H1 (cell line): ENCODE results near the gene COQ8B. TPM values are rescaled to one million over a fixed set of nuclear protein-coding genes. Genes with fewer than 3 reads are reported as not detected.

Experiments used
- CTCF ChIA-PET: fragments of 300-600 bp; sonication (Branson Sonifier 250); formaldehyde crosslinking; loops from one replicate; lab custom pipeline; 2021; ENCODE audit not compliant: partially characterized antibody; lab: Charles Lee
- POLR2A ChIA-PET: fragments of 300-600 bp; sonication (Branson Sonifier 250); formaldehyde crosslinking; loops from one replicate; lab custom pipeline; 2021; ENCODE audit warnings: inconsistent platforms; ENCODE audit not compliant: partially characterized antibody; lab: Charles Lee
- DNase-seq, 2 experiments: peaks; one replicate each; pipeline versions ENCODE4 v3.0.0 to v3.0.0-alpha.2; 2010 to 2022; ENCODE audit warnings: low spot score in 2 of 2, low read depth in 1 of 2, mixed read lengths in 1 of 2
- FAIRE-seq: peaks from 2 replicates; lab custom pipeline; 2011; peaks lifted over from hg19 to GRCh38; lab: Jason Lieb, UNC
- H2AFZ ChIP-seq: 2 replicates; pipeline ENCODE4 v1.8.1; 2012; ENCODE audit warnings: low read length, inconsistent platforms
- H2AK5ac ChIP-seq: 2 replicates; pipeline ENCODE4 v1.6.1; 2013; ENCODE audit warnings: low read depth, low read length
- H2BK120ac ChIP-seq: replicated peaks from 2 replicates; pipeline ENCODE3; 2013; ENCODE audit warnings: low read depth, low read length, inconsistent platforms
- H2BK12ac ChIP-seq: 2 replicates; pipeline ENCODE4 v1.6.1; 2013; ENCODE audit warnings: low read depth, low read length
- H2BK15ac ChIP-seq: 2 replicates; pipeline ENCODE4 v1.6.1; 2013; ENCODE audit warnings: low read length
- H2BK20ac ChIP-seq: 2 replicates; pipeline ENCODE4 v1.6.1; 2013; ENCODE audit warnings: low read length
- H2BK5ac ChIP-seq: 2 replicates; pipeline ENCODE4 v1.6.1; 2013; ENCODE audit warnings: low read depth, low read length
- H3K14ac ChIP-seq: 2 replicates; pipeline ENCODE4 v1.6.1; 2013; ENCODE audit warnings: inconsistent platforms; ENCODE audit not compliant: insufficient read length
- H3K18ac ChIP-seq: 2 replicates; pipeline ENCODE4 v1.6.1; 2013; ENCODE audit warnings: low read length; ENCODE audit errors: extremely low read depth
- H3K23ac ChIP-seq: 2 replicates; pipeline ENCODE4 v1.6.1; 2013; ENCODE audit warnings: inconsistent platforms; ENCODE audit not compliant: insufficient read length
- H3K23me2 ChIP-seq: 2 replicates; pipeline ENCODE4 v1.6.1; 2013; ENCODE audit warnings: low read depth, low read length
- H3K27ac ChIP-seq: 2 replicates; pipeline ENCODE4 v1.6.1; 2011; ENCODE audit warnings: low read depth, low read length, inconsistent platforms
- H3K27me3 ChIP-seq, 4 experiments: replicated peaks in 1 of 4; 1 replicate in 1 of 4; 2 replicates in 3 of 4; pipeline versions ENCODE4 v1.6.1 to v1.8.1; 2011 to 2013; ENCODE audit warnings: low read length in 3 of 4, mild to moderate bottlenecking in 3 of 4, inconsistent platforms in 2 of 4, mixed read lengths in 2 of 4, moderate library complexity in 1 of 4; ENCODE audit not compliant: control insufficient read depth in 3 of 4, insufficient read depth in 3 of 4; ENCODE audit errors: extremely low read depth in 1 of 4
- H3K36me3 ChIP-seq, 4 experiments: 2 replicates each; pipeline versions ENCODE4 v1.6.1 to v1.8.1; 2011 to 2013; ENCODE audit warnings: mild to moderate bottlenecking in 4 of 4, low read length in 3 of 4, moderate library complexity in 2 of 4, control low read depth in 1 of 4, inconsistent platforms in 1 of 4; ENCODE audit not compliant: insufficient read depth in 4 of 4, control insufficient read depth in 2 of 4
- H3K4ac ChIP-seq: replicated peaks from 2 replicates; pipeline ENCODE3; 2013; ENCODE audit warnings: low read length, low read depth, mixed read lengths, inconsistent platforms; ENCODE audit not compliant: insufficient read length
- H3K4me1 ChIP-seq, 4 experiments: replicated peaks in 1 of 4; 1 replicate in 1 of 4; 2 replicates in 3 of 4; pipeline versions ENCODE4 v1.6.1 to v1.8.1; 2011 to 2013; ENCODE audit warnings: low read length in 3 of 4, inconsistent platforms in 2 of 4, mixed read lengths in 1 of 4; ENCODE audit not compliant: insufficient read depth in 4 of 4, control insufficient read depth in 3 of 4
- H3K4me2 ChIP-seq, 2 experiments: 2 replicates each; pipeline versions ENCODE4 v1.6.1 to v1.8.1; 2011 to 2013; ENCODE audit warnings: low read depth in 2 of 2, low read length in 2 of 2, control low read depth in 1 of 2, inconsistent platforms in 1 of 2, mild to moderate bottlenecking in 1 of 2; ENCODE audit not compliant: insufficient read depth in 1 of 2
- H3K4me3 ChIP-seq, 4 experiments: fragments of 200-600, 300-600 bp in 1 of 4; sonication (generic), shearing (Covaris generic), sonication (Bioruptor Twin) in 1 of 4; 2 replicates each; pipeline versions ENCODE4 v1.5.1 to v1.8.1; 2011 to 2016; ENCODE audit warnings: low read length in 4 of 4, low read depth in 3 of 4, control low read depth in 2 of 4, inconsistent platforms in 2 of 4, mild to moderate bottlenecking in 2 of 4, mixed read lengths in 1 of 4, moderate library complexity in 1 of 4; ENCODE audit not compliant: insufficient read depth in 2 of 4; ENCODE audit errors: extremely low read depth in 1 of 4
- H3K56ac ChIP-seq: replicated peaks from 2 replicates; pipeline ENCODE3; 2013; ENCODE audit warnings: low read depth, mild to moderate bottlenecking, mixed read lengths, low read length, inconsistent platforms; ENCODE audit not compliant: insufficient read length
- H3K79me1 ChIP-seq: 2 replicates; pipeline ENCODE4 v1.6.1; 2013; ENCODE audit warnings: low read depth, low read length, control low read depth
- H3K79me2 ChIP-seq, 2 experiments: 2 replicates each; pipeline versions ENCODE4 v1.6.1 to v1.8.1; 2012 to 2013; ENCODE audit warnings: low read length in 2 of 2, mild to moderate bottlenecking in 2 of 2, inconsistent platforms in 1 of 2; ENCODE audit not compliant: insufficient read depth in 2 of 2, control insufficient read depth in 1 of 2
- H3K9ac ChIP-seq, 4 experiments: replicated peaks in 1 of 4; 1 replicate in 1 of 4; 2 replicates in 3 of 4; pipeline versions ENCODE4 v1.6.1 to v1.8.1; 2011 to 2013; ENCODE audit warnings: low read depth in 3 of 4, low read length in 3 of 4, control low read depth in 2 of 4, mild to moderate bottlenecking in 2 of 4, moderate library complexity in 2 of 4, inconsistent platforms in 1 of 4; ENCODE audit errors: extremely low read depth in 1 of 4
- H3K9me3 ChIP-seq, 2 experiments: 2 replicates each; pipeline versions ENCODE4 v1.6.1 to v1.8.1; 2012 to 2013; ENCODE audit warnings: mild to moderate bottlenecking in 2 of 2, moderate library complexity in 2 of 2, control low read depth in 1 of 2, inconsistent platforms in 1 of 2, low read depth in 1 of 2, low read length in 1 of 2, mixed read lengths in 1 of 2; ENCODE audit not compliant: insufficient read depth in 2 of 2
- H4K20me1 ChIP-seq, 2 experiments: replicated peaks in 1 of 2; 2 replicates each; pipeline versions ENCODE3 to v1.8.1; 2011 to 2013; ENCODE audit warnings: inconsistent platforms in 2 of 2, low read length in 2 of 2, mild to moderate bottlenecking in 1 of 2; ENCODE audit not compliant: insufficient read depth in 2 of 2, control insufficient read depth in 1 of 2
- H4K5ac ChIP-seq: 2 replicates; pipeline ENCODE4 v1.6.1; 2013; ENCODE audit warnings: low read length, low read depth, mixed read lengths, inconsistent platforms; ENCODE audit not compliant: insufficient read length
- H4K8ac ChIP-seq: 2 replicates; pipeline ENCODE4 v1.8.0; 2013; ENCODE audit warnings: mild to moderate bottlenecking, moderate library complexity, low read length, inconsistent platforms; ENCODE audit not compliant: insufficient read depth; ENCODE audit errors: extremely low read depth
- H4K91ac ChIP-seq: replicated peaks from 2 replicates; pipeline ENCODE3; 2013; ENCODE audit warnings: low read length, mixed read lengths, inconsistent platforms; ENCODE audit not compliant: insufficient read length
- TAF1 ChIP-seq: IDR thresholded peaks from 2 replicates; pipeline ENCODE4 v1.6.1; 2011; ENCODE audit warnings: mild to moderate bottlenecking, low read depth, low read length
- WGBS, 2 experiments: shearing (Covaris generic) in 1 of 2; methylation state at CpG; one replicate each; pipeline versions ENCODE4 v1.1.6 to v1.1.7; 2013 to 2015; ENCODE audit warnings: low lambda C conversion rate in 2 of 2, mixed read lengths in 2 of 2, inconsistent platforms in 1 of 2, low coverage in 1 of 2, missing lambda C conversion rate in 1 of 2; ENCODE audit not compliant: insufficient replicate concordance in 2 of 2, insufficient coverage in 1 of 2, insufficient read length in 1 of 2; ENCODE audit errors: extremely low coverage in 1 of 2, missing lambda C conversion rate in 1 of 2; 5-methylcytosine and 5-hydroxymethylcytosine counted together
- polyA plus RNA-seq, 7 experiments: library from polyadenylated mRNA; depleted of rRNA in 3 of 7; stranded (reverse) in 5 of 7; unstranded in 2 of 7; fragments of >200 nt in 5 of 7; fragments of 200-250 nt in 2 of 7; gene quantifications; 1 replicate in 5 of 7; 2 replicates in 1 of 7; 4 replicates in 1 of 7; pipeline versions ENCODE4 v1.2.1 to v1.2.3, GENCODE V29; 2011 to 2013; ENCODE audit warnings: missing spikeins in 2 of 7, mixed read lengths in 2 of 7
- total RNA-seq: library from RNA; stranded (reverse); fragmentation: NEBNext Ultra II Directional; extraction: Animal tissue kit (Norgen Biotek cat#: 25700); gene quantifications from 2 replicates; pipeline ENCODE4 v1.2.1, GENCODE V29; 2021

The COQ8B gene
- total and polyA plus RNA-seq, 2 of the 8 experiments (the other 6 are each of a cell fraction or from before 2014, with no cell fraction given): 41.7 to 46.1 TPM

- Histone ChIP-seq H4K5ac (no peak overlapping the region), H3K4me3 (no peak overlapping the region), H3K36me3 (peaks cover 4 to 33% (median 13%) of the 10 kb centered on the region in 4 experiments; a peak in 6 of 8 replicates), H2BK5ac (no peak overlapping the region), H4K8ac (no peak overlapping the region), H3K56ac (no peak overlapping the region), H4K91ac (no peak overlapping the region), H2BK20ac (no peak overlapping the region), H3K27ac (no peak overlapping the region), H3K23ac (no peak overlapping the region), H3K4me2 (no peak overlapping the region), H3K18ac (no peak overlapping the region), H3K9me3 (no peaks in the 10 kb centered on the region), H3K14ac (no peak overlapping the region), H3K23me2 (peaks cover 13% of the 10 kb centered on the region), H4K20me1 (peaks cover 6 to 24% of the 10 kb centered on the region in 2 experiments), H3K79me2 (peaks cover 0 to 21% of the 10 kb centered on the region in 2 experiments; a peak in 3 of 4 replicates), H2BK120ac (no peak overlapping the region), H3K27me3 (no peaks in the 10 kb centered on the region), H2BK15ac (no peak overlapping the region), H3K4me1 (peaks cover 0 to 12% (median 6%) of the 10 kb centered on the region in 4 experiments; a peak in 5 of 7 replicates), H3K9ac (no peak overlapping the region), H2AK5ac (no peak overlapping the region), H3K4ac (no peak overlapping the region), H3K79me1 (peaks cover 12% of the 10 kb centered on the region), H2AFZ (no peak overlapping the region), H2BK12ac (no peak overlapping the region; the same call in 1 of the 2 replicates)
- no peak for DNase-seq
- 79% methylated on average over 6 of the region's 6 CpGs; no CpG with 5 or more reads in 1 of the 2 experiments for WGBS, 2 experiments
- CTCF ChIA-PET: no interaction called here
- POLR2A ChIA-PET: interaction anchor here (0.8 kb wide), 1 partner anchor 14 kb away, joined by 3 read pairs; no protein-coding TSS in a partner anchor
- no peak for TF ChIP-seq TAF1
- no peak for FAIRE-seq
Measured at GRCh38 chr19:40685563-40685962, 31.1 kb downstream of the COQ8B start.
